ENCODE data around the gene IFT172.

Gene IFT172

DNA sequence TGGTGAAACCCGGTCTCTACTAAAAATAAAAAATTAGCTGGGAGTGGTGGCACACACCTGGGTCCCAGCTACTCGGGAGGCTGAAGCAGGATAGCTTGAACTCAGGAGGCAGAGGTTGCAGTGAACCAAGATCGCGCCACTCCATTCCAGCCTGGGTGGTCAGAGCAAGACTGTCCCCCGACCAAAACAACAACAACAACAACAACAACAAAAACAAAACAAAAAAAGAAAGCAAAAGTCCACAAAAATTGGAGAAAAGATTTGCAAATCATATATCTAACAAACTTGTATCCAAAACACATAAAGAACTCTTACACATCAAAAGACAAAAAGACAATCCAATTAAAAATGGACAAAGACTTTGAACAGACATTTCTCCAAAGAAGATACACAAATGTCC lies 90.6 kb downstream of the IFT172 start:
- DNase-seq (ENCODE audit: low read depth, low spot score): no peak
- no peak overlapping the region for H3K4me3 ChIP-seq (ENCODE audit: low read length)

Measured in Jurkat, Clone E6-1 (cell line).